Dendritic cell treated with granulocyte-macrophage colony-stimulating factor and Interleukin-4, amounts not matched to agents 40 ng/mL and 50 ng/mL, for 4 days (primary cell): ENCODE measurements around the gene WWC1.

Source experiments
- H3K27ac Mint-ChIP-seq: one replicate; pipeline ENCODE4 v1.8.0; 2022; ENCODE audit warnings: mild to moderate bottlenecking, mixed read lengths
- H3K27me3 Mint-ChIP-seq: one replicate; pipeline ENCODE4 v1.8.0; 2022; ENCODE audit warnings: mild to moderate bottlenecking, mixed read lengths
- H3K36me3 Mint-ChIP-seq: one replicate; pipeline ENCODE4 v1.8.0; 2022; ENCODE audit warnings: low read depth, mixed read lengths
- H3K4me1 Mint-ChIP-seq: one replicate; pipeline ENCODE4 v1.8.0; 2022; ENCODE audit warnings: low read depth, mixed read lengths
- H3K4me3 Mint-ChIP-seq: one replicate; pipeline ENCODE4 v1.8.0; 2022; ENCODE audit warnings: mild to moderate bottlenecking, moderate library complexity, mixed read lengths
- H3K9me3 Mint-ChIP-seq: one replicate; pipeline ENCODE4 v1.8.0; 2022; ENCODE audit warnings: mixed read lengths
- intact Hi-C: fragments of 100-400 bp; cut with micrococcal nuclease; formaldehyde crosslinking; loops from one replicate; pipeline ENCODE4 v1.15.0; 2022

Gene WWC1

GRCh38 chr5:168292786-168293696 is 1.6 kb downstream of the WWC1 start:
- H3K9me3 Mint-ChIP-seq: no peaks in the 10 kb centered on the region
- intact Hi-C loops: no loop called here
- H3K36me3 Mint-ChIP-seq: no peaks in the 10 kb centered on the region
- H3K4me3 Mint-ChIP-seq: no peak overlapping the region
- no peak overlapping the region for H3K27ac Mint-ChIP-seq
- H3K27me3 Mint-ChIP-seq: peaks cover 62% of the 10 kb centered on the region
- peaks cover 12% of the 10 kb centered on the region for H3K4me1 Mint-ChIP-seq

- Mint-ChIP-seq H3K27ac (no peak overlapping the region), H3K4me1 (peaks cover 7% of the 10 kb centered on the region), H3K4me3 (no peak overlapping the region), H3K9me3 (no peaks in the 10 kb centered on the region), H3K27me3 (peaks cover 40% of the 10 kb centered on the region), H3K36me3 (no peaks in the 10 kb centered on the region)
- intact Hi-C loops: no loop called here
Measured at GRCh38 chr5:168295574-168296201, 4.2 kb downstream of the WWC1 start.

GRCh38 chr5:168296682-168297081 is 5.2 kb downstream of the WWC1 start:
- intact Hi-C loops: no loop called here

GRCh38 chr5:168298949-168299348 is 7.5 kb downstream of the WWC1 start:
- H3K4me1 Mint-ChIP-seq: no peaks in the 10 kb centered on the region
- no peaks in the 10 kb centered on the region for H3K9me3 Mint-ChIP-seq
- no peaks in the 10 kb centered on the region for H3K36me3 Mint-ChIP-seq
- intact Hi-C loops: no loop called here
- no peak overlapping the region for H3K27ac Mint-ChIP-seq
- H3K4me3 Mint-ChIP-seq: no peak overlapping the region
- H3K27me3 Mint-ChIP-seq: peaks cover 11% of the 10 kb centered on the region

More at GRCh38 chr5:168296682-168297081, 5.2 kb downstream of the WWC1 start:
- Mint-ChIP-seq H3K27ac (no peak overlapping the region), H3K4me3 (no peak overlapping the region), H3K4me1 (no peaks in the 10 kb centered on the region), H3K9me3 (no peaks in the 10 kb centered on the region), H3K27me3 (peaks cover 31% of the 10 kb centered on the region), H3K36me3 (no peaks in the 10 kb centered on the region)

- H3K9me3 Mint-ChIP-seq: no peaks in the 10 kb centered on the region
- intact Hi-C loops: no loop called here
- peaks cover 7% of the 10 kb centered on the region for H3K27me3 Mint-ChIP-seq
Measured at GRCh38 chr5:168299372-168299771, 7.9 kb downstream of the WWC1 start.

GRCh38 chr5:168300326-168301182 is 9.1 kb downstream of the WWC1 start:
- Mint-ChIP-seq H3K36me3 (no peaks in the 10 kb centered on the region), H3K9me3 (no peaks in the 10 kb centered on the region)

More at GRCh38 chr5:168299372-168299771, 7.9 kb downstream of the WWC1 start:
- no peak overlapping the region for H3K27ac Mint-ChIP-seq
- no peaks in the 10 kb centered on the region for H3K36me3 Mint-ChIP-seq
- H3K4me1 Mint-ChIP-seq: no peaks in the 10 kb centered on the region
- no peak overlapping the region for H3K4me3 Mint-ChIP-seq

GRCh38 chr5:168301593-168302390 is 10.3 kb downstream of the WWC1 start:
- H3K27ac Mint-ChIP-seq: no peak overlapping the region
- H3K4me1 Mint-ChIP-seq: no peaks in the 10 kb centered on the region
- H3K9me3 Mint-ChIP-seq: no peaks in the 10 kb centered on the region
- no peaks in the 10 kb centered on the region for H3K36me3 Mint-ChIP-seq
- intact Hi-C loops: no loop called here
- no peak overlapping the region for H3K4me3 Mint-ChIP-seq
- no peaks in the 10 kb centered on the region for H3K27me3 Mint-ChIP-seq

More at GRCh38 chr5:168300326-168301182, 9.1 kb downstream of the WWC1 start:
- intact Hi-C loops: no loop called here
- no peak overlapping the region for H3K4me3 Mint-ChIP-seq
- no peaks in the 10 kb centered on the region for H3K4me1 Mint-ChIP-seq
- no peak overlapping the region for H3K27ac Mint-ChIP-seq
- peaks cover 2% of the 10 kb centered on the region for H3K27me3 Mint-ChIP-seq

DNA sequence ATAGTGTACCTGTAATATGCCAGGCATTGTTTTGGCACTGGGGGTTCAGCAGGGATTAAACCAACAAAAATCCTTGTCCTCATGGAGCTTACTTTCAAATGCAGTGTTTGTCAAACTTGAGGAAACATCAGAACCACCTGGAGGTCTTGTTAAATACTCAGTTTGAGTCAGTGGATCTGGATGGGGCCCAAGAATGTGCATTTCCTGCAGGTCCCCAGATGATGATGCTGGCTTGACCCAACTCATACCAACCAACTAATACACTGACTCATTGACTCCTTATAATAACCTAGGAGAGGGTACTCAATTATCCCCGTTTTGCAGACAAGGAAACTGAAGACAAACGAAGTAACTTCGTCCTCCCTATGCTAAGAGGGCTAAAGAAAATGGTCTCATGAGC is 11.3 kb downstream of the WWC1 start:
- intact Hi-C loops: no loop called here
- H3K27ac Mint-ChIP-seq: no peak overlapping the region
- H3K36me3 Mint-ChIP-seq: no peaks in the 10 kb centered on the region
- no peaks in the 10 kb centered on the region for H3K4me1 Mint-ChIP-seq
- H3K9me3 Mint-ChIP-seq: no peaks in the 10 kb centered on the region
- H3K4me3 Mint-ChIP-seq: no peak overlapping the region
- no peaks in the 10 kb centered on the region for H3K27me3 Mint-ChIP-seq

- H3K27me3 Mint-ChIP-seq: no peaks in the 10 kb centered on the region
- H3K36me3 Mint-ChIP-seq: no peaks in the 10 kb centered on the region
- H3K9me3 Mint-ChIP-seq: no peaks in the 10 kb centered on the region
- H3K27ac Mint-ChIP-seq: no peak overlapping the region
- intact Hi-C loops: no loop called here
- no peak overlapping the region for H3K4me3 Mint-ChIP-seq
- H3K4me1 Mint-ChIP-seq: no peaks in the 10 kb centered on the region
Measured at GRCh38 chr5:168303393-168304025, 12.1 kb downstream of the WWC1 start.

GRCh38 chr5:168304349-168304748 is 12.9 kb downstream of the WWC1 start:
- Mint-ChIP-seq H3K4me1 (no peaks in the 10 kb centered on the region), H3K27me3 (peaks cover under 1% of the 10 kb centered on the region), H3K4me3 (no peak overlapping the region), H3K27ac (no peak overlapping the region), H3K9me3 (no peaks in the 10 kb centered on the region), H3K36me3 (no peaks in the 10 kb centered on the region)
- intact Hi-C loops: no loop called here

- intact Hi-C loops: no loop called here
- no peaks in the 10 kb centered on the region for H3K36me3 Mint-ChIP-seq
- H3K4me3 Mint-ChIP-seq: no peak overlapping the region
- H3K9me3 Mint-ChIP-seq: no peaks in the 10 kb centered on the region
- H3K27me3 Mint-ChIP-seq: peaks cover 4% of the 10 kb centered on the region
- H3K4me1 Mint-ChIP-seq: no peaks in the 10 kb centered on the region
- H3K27ac Mint-ChIP-seq: no peak overlapping the region
Measured at GRCh38 chr5:168305281-168305680, 13.8 kb downstream of the WWC1 start.

- intact Hi-C loops: no loop called here
- H3K36me3 Mint-ChIP-seq: no peaks in the 10 kb centered on the region
- no peaks in the 10 kb centered on the region for H3K4me1 Mint-ChIP-seq
- no peak overlapping the region for H3K4me3 Mint-ChIP-seq
- H3K27me3 Mint-ChIP-seq: peaks cover 4% of the 10 kb centered on the region
- H3K27ac Mint-ChIP-seq: no peak overlapping the region
- H3K9me3 Mint-ChIP-seq: no peaks in the 10 kb centered on the region
Measured at GRCh38 chr5:168307022-168307421, 15.6 kb downstream of the WWC1 start.
